Measurements from ENCODE around the gene TSPAN8. TPM values are rescaled to one million over a fixed set of nuclear protein-coding genes. Genes with fewer than 3 reads are reported as not detected.

The TSPAN8 gene
- total and polyA plus RNA-seq, 9 of the 15 experiments (the other 6 are each of a cell fraction or from before 2014, with no cell fraction given), result 0.11 to 0.55 (median 0.25) TPM; not detected in 2

- TF ChIP-seq IRF9 (tag; IDR thresholded peaks at IDR 0.05), result no peak
- no peak for TF ChIP-seq ZNF79 (CRISPR knock-in tag; IDR thresholded peaks at IDR 0.05; ENCODE audit: low read depth)
- no peak for TF ChIP-seq ZNF407 (IDR thresholded peaks at IDR 0.05; ENCODE audit: low read depth)
- no peak for TF ChIP-seq U2AF2 (optimal IDR thresholded peaks at IDR 0.05; ENCODE audit: low read depth, low read length)
Measured at GRCh38 chr12:71186571-71187288, 28.9 kb upstream of the TSPAN8 start (continued).
